HG02642 (cell line): ENCODE data around the gene MCTS1.
"Not testable (repeated sequence)": the region's sequence is repeated elsewhere in the genome, so short reads cannot be mapped to it uniquely, and the experiment has no call there.

Experiments used
- ATAC-seq: cut with Tn5 transposase; IDR thresholded peaks from one replicate; pipeline ENCODE4 v1.9.1; 2021; ENCODE audit warnings: mild to moderate bottlenecking; ENCODE audit not compliant: unreplicated experiment, poor library complexity

MCTS1 gene

DNA sequence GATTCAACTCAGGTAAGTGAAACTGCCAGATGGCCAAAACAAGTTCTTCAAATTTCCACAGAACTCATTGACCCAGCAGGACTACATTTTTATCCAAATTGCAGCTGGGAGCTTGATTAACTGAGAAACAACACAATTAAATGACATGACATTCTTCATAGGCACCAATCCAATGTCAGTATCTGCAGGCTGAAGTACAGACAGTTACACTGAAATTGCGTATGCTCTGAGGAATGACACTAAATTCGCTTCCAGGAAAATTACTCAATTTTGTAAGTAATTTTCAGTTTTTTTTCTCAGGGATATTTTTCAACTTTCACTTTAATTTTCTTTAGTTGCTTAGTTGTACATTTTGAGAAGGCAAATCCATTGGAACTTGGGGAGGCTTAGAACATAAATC, 21.5 kb downstream of the MCTS1 start:
- ATAC-seq: no peak

GRCh38 chrX:120629667-120630537, 26.0 kb downstream of the MCTS1 start, which contains the start of gene C1GALT1C1:
C1GALT1C1 (minus strand) TSS chrX:120630054; CDS start chrX:120627166, 2,888 bp downstream.
- peak; percentile 98 for ATAC-seq

DNA sequence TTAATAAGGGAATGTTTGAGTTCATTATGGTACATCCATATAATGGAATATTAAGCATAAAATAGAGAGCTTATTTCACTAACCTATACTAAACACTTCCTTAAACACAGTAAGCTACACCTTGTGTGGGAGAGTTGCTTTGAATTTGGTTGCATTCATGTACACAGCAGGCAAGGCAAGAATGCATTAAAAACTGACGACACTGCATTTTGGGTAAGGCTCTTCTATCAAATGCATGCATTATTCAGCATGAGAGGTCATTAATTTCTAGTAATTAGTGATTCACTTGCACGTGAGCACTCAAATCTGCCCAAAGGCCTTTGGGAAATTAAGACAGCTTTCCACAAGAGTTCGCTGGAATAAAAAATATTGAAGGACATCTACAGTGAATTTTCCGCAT, 34.7 kb downstream of the MCTS1 start:
- no peak for ATAC-seq

- ATAC-seq: no peak
Observed at GRCh38 chrX:120642871-120643270, 39.0 kb downstream of the MCTS1 start.

DNA sequence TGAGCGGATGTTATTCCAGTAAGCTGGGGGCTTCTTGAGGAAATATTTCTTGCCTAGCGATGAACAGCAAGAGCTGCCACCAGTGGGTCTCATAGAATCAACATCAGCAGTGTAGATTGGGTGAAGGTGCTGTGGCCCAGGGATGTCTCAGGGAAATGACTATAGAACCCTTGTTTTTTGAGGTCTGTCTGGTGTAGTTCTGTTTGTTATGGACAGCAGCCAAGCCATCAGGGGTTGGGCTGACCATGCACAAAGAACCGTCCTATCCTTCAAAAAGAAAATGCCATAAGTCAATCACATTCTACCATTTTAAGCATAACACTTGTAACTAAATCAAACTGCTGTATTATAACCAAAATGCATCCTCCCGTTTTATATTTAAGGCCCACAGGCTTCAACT, 43.2 kb downstream of the MCTS1 start:
- no peak for ATAC-seq

- ATAC-seq: not testable (repeated sequence)
Observed at GRCh38 chrX:120652256-120652655, 48.4 kb downstream of the MCTS1 start.

- no peak for ATAC-seq
Observed at GRCh38 chrX:120653000-120653399, 49.1 kb downstream of the MCTS1 start.

DNA sequence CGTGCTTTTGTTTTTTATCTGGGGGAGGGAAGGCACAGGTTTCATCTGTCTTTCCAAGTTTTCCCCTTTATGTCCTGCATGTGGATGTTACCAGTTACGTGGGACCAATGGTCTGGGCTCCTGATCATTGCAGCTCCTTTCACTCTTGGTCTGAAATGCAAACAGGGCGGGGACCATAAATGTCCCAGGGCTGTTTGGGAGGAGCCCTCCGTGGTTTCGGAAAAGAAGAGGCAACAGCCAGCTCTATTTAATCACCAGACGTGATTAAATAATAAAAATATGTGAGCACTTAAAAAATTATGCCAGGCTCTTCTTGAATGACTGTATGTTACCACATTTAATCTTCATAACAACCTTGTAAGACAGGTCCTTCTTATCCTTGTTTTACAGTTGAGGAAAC, 56.7 kb downstream of the MCTS1 start:
- no peak for ATAC-seq
